HG02840 (cell line): ENCODE measurements around the gene ASB13.

Experiments
- ATAC-seq: cut with Tn5 transposase; IDR thresholded peaks from one replicate; pipeline ENCODE4 v1.9.1; 2021; ENCODE audit warnings: mild to moderate bottlenecking, moderate library complexity, moderate number of reproducible peaks; ENCODE audit not compliant: unreplicated experiment, low FRiP score

ASB13 gene

GRCh38 chr10:5666008-5666840, at the start of gene ASB13:
ASB13 (minus strand) TSS chr10:5666595; CDS start chr10:5666551, 44 bp downstream.
- peak; percentile 44 for ATAC-seq

GRCh38 chr10:5711642-5712041, 45.2 kb upstream of the ASB13 start:
- no peak for ATAC-seq

DNA sequence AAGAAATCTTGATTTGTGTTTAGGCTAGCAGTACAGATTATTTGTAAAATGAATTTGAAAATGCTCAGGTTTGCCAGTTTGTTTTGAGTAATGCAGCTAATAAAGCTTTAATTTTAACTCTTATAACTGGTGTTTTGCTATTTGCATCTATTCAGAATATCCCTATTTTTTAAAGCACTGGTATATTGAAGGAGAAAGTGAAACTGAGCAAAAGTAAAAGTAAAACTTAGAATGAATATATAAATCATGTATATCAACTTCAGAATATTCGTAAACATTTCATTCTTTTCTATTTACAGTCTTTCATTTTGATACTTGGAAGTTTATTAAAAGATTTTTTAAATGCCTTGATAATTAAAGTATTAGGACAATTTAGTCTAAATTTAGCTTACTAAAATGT, 44.5 kb upstream of the ASB13 start:
- ATAC-seq, result no peak

- ATAC-seq, result no peak
These were observed 43.5 kb upstream of the ASB13 start for GRCh38 chr10:5709865-5710264.

DNA sequence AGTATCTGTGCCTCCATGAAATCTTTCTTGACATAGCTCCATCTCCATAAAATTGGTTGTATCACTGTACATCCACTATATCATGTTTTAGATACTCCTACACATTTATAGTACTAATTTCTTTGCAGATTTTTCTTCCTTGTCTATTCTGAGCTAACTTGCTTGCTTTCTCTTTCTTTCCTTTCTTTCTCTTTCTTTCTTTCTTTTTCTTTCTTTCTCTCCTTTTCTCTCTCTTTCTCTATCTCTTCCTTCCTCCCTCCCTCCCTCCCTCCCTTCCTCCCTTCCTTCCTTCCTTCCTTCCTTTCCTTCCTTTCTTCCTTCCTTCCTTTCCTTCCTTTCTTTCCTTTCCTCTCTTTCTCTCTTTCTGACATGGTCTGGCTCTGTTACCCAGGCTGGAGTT, 42.0 kb upstream of the ASB13 start:
- no peak for ATAC-seq

DNA sequence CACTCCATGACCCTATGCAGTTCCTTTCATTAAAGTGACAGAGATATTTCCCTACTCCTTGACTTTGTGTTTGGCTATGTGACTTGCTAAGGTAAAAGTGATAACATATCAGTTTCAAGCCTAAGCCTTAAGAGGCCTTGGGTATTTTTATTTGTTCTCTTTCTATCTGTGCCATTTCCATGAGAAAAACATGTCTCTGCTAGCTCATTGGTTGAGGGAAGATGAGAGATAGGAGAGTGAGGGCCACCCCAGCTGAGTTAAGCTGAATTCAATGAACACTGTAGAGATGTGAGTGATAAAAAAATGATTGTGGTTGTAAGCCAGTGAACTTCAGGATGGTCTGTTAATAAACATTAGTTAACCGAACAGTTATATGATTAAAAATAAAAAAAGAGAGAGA, 31.7 kb upstream of the ASB13 start:
- no peak for ATAC-seq

GRCh38 chr10:5697342-5697741, 30.9 kb upstream of the ASB13 start:
- ATAC-seq, result no peak

GRCh38 chr10:5694573-5694972, 28.2 kb upstream of the ASB13 start:
- no peak for ATAC-seq

DNA sequence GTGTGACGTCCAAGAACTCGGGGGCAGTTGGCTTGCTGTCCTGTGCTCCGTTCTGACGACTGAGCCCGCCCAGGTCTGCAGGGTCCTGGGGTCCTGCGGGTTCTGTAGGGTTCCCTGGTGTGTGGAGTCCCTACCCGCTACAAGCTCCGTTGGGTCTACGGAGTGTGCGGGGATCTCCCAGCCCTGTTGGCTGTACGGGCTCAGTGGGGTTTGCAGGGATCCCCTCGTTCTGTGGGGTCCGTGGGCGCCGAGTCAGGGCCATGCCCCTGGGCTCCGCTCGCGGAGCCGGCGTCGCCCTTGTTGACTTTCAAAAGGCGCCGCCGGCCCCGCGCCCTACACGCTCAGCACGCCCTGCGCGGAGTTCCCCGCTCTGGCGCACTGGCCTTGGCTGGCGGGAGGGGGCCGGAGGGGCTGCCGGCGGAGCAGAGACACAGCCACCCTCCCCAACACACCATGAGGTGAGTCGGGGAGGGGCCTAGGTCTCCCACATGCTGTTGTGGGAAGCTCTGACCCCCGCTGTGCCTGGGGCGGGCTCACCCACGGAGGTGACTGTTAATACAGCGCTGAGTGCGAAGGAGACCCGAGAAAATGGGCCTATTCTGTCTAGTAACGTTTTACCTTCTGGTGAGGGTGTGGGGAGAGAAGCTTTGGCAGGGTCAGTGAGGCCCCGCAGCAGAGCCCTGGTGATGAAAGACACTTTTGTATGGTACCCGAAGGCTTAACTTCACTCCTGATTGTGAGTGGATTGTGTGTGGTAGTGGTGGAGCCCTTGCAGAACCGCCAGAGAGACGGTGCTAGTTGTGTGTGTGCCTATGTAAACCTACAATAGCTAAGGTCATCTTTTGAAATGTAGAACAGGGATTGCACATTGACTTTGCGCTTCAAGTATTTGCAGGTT, 26.3 kb upstream of the ASB13 start:
- ATAC-seq, result peak; percentile 75

GRCh38 chr10:5691786-5692185, 25.4 kb upstream of the ASB13 start:
- ATAC-seq, result no peak

- ATAC-seq, result no peak
These were observed 22.2 kb upstream of the ASB13 start for GRCh38 chr10:5688587-5688986.

- no peak for ATAC-seq
These were observed 19.4 kb upstream of the ASB13 start for GRCh38 chr10:5685764-5686240.

GRCh38 chr10:5684971-5685763, 18.8 kb upstream of the ASB13 start:
- peak; percentile 48 for ATAC-seq

GRCh38 chr10:5684318-5684970, 18.0 kb upstream of the ASB13 start, which contains the start of gene TASOR2:
TASOR2 (plus strand) TSS chr10:5684838; CDS start chr10:5720643, 35,805 bp downstream.
- ATAC-seq, result peak; percentile 77

DNA sequence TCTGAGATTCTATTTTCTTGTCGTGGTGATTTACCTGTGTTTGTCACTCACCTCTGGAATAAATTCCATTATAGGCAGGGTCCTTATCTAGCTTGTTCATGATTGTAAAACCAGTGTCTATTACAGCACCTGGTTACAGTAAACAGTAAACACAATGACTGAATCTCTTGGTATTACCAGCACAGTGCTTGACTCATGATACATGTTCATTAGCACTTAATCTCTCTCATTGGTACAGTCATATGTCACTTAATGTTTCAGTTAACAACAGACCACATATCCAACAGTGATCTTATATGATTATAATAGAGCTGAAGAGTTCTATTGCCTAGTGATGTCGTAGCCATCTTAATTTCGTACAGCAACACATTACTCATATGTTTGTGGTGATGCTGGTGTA, 16.7 kb upstream of the ASB13 start:
- ATAC-seq, result no peak

DNA sequence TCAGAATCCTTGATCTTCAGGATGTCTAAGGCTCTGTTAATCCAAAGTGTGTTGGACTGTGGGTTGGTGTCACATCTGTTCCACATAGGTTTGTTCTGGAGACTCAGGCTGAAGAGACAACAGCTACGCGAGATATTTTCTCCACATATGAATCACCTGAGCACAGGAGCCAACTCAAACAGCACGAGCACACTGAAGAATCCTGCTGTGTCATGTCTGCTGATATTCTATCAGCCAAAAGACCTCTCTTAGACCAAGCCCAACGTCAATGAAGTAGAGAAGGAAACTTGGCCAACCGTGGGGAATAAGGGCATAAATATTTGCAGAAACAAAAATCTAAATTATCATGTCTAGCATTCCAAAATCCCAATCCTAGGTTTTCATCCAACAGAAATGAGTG, 15.5 kb upstream of the ASB13 start:
- ATAC-seq, result no peak

DNA sequence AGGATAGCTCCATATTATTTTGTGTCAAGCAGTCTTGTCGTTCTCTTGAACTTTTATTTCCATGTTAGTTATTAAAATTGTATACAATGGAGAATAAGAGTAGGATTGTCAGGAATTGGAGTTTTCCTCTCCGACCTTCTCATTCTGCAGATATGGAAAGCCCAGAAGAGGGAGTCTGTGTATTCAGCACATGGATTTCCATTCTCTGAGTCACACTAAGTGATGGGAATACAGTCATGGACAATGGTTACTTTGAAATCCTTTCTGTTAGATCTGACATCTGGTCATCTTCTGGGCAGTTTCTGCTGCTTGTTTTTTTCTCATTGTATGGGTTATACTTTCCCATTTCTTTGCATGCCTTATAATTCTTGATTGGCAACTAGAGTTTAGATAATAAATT, 13.2 kb upstream of the ASB13 start:
- no peak for ATAC-seq

- no peak for ATAC-seq
These were observed 12.6 kb upstream of the ASB13 start for GRCh38 chr10:5679037-5679435.

- ATAC-seq, result no peak
These were observed 12.1 kb upstream of the ASB13 start for GRCh38 chr10:5678397-5679036.
